IMR-90 (cell line): ENCODE data around the gene RAB9A.

Experiments used
- BHLHE40 ChIP-seq: fragments of 150-350 bp; IDR thresholded peaks from 2 replicates; pipeline ENCODE4 v1.6.1; 2016; ENCODE audit warnings: mild to moderate bottlenecking, low read depth, low read length
- CTCF ChIP-seq: conservative IDR thresholded peaks from 2 replicates; pipeline ENCODE4 v1.5.1; 2012; ENCODE audit warnings: mild to moderate bottlenecking, low read depth, low read length, improper control_type of control experiment
- ELK1 ChIP-seq: fragments of 150-350 bp; IDR thresholded peaks from 2 replicates; pipeline ENCODE4 v1.6.1; 2016; ENCODE audit warnings: low read depth, mild to moderate bottlenecking, low read length, moderate library complexity, borderline replicate concordance
- MAFK ChIP-seq: IDR thresholded peaks from 2 replicates; pipeline ENCODE4 v1.6.1; 2012; ENCODE audit warnings: low read depth, low read length, improper control_type of control experiment
- POLR2A ChIP-seq: IDR thresholded peaks from 2 replicates; pipeline ENCODE4 v1.6.1; 2012; ENCODE audit warnings: mild to moderate bottlenecking, low read depth, low read length
- RAD21 ChIP-seq: IDR thresholded peaks from 2 replicates; pipeline ENCODE4 v1.6.1; 2012; ENCODE audit warnings: low read length, improper control_type of control experiment

GRCh38 chrX:13658602-13659001 is 30.3 kb upstream of the RAB9A start:
- peak; percentile 80 for TF ChIP-seq CTCF
- TF ChIP-seq MAFK: no peak
- TF ChIP-seq ELK1: no peak
- no peak for TF ChIP-seq POLR2A
- peak; percentile 73 for TF ChIP-seq RAD21
- TF ChIP-seq BHLHE40: no peak
